ENCODE data around the gene NOP14.
"Not testable (repeated sequence)": the region's sequence is repeated elsewhere in the genome, so short reads cannot be mapped to it uniquely, and the experiment has no call there.

NOP14 gene

GRCh38 chr4:2961421-2961810, 1.8 kb downstream of the NOP14 start:
- no peak for DNase-seq

GRCh38 chr4:2960450-2960849, 2.8 kb downstream of the NOP14 start:
- DNase-seq, result not testable (repeated sequence)

- DNase-seq, result no peak
Measured at GRCh38 chr4:2958446-2958845, 4.8 kb downstream of the NOP14 start.

- DNase-seq, result not testable (repeated sequence)
Measured at GRCh38 chr4:2955186-2956044, 7.8 kb downstream of the NOP14 start.

DNA sequence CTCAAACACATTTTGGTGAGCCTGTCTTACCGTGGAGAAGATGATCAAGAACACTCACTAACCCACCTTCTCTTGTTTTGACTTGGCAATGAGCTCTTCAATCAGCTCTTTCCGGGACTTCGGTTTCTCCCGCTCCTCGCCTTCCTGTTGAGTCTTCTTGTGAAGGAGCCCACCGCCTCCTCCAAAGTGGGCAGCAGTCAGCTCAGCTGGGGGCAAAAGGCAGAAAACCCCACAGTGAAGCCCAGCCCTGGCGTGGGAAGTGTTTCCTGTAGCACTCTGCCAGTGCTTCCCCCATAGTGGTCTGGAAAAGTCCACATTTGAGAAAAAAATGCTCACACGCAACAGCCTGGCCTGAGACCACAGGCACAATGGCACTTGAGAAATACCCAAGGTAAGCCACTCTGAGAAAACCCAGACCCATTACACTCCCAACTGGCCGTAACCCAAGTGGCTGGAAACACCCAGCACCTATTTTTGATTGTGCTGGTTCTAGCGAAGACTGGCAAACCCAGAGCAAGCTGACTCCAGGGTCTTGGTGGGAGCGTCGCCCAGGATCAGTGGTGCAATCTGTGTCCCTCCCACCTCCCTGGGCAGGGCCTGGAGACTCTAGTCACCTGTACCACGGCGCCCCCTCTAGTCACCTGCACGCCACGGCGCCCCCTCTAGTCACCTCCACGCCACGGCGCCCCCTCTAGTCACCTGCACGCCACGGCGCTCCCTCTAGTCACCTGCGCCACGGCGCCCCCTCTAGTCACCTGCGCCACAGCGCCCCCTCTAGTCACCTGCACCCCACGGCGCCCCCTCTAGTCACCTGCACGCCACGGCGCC, 8.6 kb downstream of the NOP14 start:
- no peak for DNase-seq

DNA sequence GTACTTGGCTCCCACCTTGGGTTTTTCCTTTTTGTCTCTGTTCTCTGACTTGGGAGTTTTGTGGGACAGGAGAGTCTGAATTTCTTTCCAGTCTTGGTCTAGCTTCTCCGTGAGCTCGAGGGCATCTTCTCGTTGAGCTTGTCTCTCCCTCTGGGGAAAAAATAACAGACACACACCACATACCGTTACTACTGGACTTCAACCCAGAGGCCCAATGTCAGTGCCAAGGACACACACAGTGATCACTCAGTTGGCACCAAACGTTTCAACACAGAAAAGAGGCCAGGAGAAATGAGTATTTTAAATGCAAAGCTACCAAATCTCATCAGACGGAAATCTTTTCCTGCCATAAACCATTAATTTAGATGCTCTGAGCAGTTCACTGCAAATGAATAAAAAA, 9.7 kb downstream of the NOP14 start:
- no peak for DNase-seq

DNA sequence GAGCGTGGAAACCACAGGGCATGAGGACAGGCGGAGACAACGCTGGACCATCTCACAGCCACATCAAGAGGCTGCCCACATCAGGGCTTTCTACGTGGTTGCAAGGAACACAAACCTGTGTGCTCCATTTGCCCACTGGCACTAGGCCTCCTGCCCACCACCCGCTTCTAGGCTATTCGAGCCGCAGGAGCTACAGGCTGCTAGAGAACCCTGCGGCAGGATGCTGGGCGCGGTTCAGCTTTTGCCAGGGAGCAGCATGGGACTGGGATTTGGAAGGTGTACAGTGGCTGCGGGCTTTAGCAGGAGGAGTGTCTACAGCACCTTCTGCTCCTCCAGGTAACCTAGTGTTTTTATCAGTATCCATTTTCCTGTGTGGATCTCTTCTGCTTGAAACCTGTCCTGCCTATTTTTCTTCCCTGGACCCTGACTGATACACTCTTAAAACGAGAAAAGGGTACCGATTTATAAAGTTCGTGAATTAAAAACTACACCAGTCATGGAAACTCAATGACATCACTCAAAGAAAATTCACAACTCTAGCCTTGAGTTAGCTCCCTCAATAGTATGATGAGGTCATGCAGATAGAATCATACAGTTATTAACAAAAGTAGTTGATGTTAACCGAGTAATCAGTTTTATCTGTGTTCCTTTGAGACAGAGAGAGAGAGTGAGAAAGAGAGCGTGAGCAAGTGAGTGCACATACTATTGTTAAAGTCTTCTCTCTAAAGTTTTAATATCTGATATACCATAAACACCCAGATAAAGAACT, 12.8 kb downstream of the NOP14 start:
- DNase-seq, result no peak

DNA sequence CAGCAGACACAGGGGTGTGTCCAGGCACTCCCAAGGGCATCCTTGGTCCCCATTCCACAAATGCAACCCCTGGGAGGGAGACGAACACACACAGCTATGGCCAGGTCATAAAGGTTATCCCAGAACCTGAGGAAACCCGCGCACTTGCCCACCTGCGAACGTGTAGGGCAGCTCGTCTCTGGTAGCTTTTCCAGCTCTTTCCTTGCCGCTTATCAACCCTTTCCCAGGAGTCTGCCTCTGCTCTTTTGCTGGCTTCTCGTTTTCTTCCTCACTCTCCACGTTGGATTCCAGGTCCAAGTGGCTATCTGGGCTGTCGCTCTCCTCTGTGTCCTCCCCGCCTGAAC, 13.5 kb downstream of the NOP14 start:
- DNase-seq, result no peak

- no peak for DNase-seq
Measured at GRCh38 chr4:2948895-2949781, 14.1 kb downstream of the NOP14 start.

DNA sequence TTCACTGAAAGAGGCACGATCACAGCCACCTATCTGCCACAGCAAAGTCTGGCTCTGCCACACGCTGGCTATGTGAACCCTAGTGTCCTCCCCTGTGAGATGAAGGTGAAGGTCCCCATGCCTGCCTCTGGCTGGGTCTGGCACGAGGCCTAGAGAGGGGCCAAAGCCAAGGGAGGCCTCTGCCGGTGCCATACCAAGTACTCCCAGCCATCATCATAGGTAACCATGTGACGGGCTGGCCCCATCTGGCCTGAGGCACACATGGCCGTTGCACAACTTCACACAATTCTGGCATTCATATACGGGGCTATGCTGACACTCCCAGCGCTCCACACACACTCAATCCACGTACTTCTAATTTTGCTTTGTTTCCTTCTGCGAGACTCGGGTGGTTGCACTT, 15.3 kb downstream of the NOP14 start:
- DNase-seq, result no peak

DNA sequence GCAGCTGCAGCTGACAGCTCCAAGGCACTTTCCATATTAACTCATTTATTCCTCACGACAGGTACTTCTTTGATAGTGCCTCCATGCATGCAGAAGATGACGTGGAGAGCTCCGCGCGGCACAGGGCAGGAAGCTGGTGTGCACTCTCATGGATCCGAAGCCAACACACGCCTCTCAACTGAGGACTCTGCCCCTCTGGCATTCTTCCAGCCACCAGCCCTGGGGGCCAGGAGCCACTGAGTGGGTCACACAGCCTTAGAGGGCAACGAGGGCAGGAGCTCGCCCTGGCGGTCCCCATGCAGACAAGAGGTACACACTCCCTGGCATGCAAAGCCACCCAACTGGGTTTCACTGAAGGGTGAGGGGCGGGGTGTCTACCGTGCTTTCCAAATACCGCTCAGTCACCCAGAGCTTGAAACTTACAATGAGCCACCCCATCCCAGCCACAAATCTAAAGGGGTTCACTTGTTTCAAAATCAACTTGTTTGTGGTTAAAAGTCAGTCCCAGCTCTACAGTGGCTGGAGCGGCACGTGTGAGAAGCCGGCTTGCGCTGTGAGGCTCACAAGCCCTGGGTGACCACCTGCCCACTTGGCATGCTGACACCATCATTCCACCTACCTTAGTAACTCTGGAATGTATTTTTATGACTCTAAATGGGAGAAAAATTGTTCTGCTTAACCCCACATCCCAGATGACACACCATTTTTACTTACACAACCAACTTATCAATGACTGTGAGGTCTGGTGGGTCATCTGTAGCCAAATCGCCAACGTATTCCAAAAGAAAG, 16.2 kb downstream of the NOP14 start:
- no peak for DNase-seq

- not testable (repeated sequence) for DNase-seq
Measured at GRCh38 chr4:2945619-2946604, 17.3 kb downstream of the NOP14 start.

DNA sequence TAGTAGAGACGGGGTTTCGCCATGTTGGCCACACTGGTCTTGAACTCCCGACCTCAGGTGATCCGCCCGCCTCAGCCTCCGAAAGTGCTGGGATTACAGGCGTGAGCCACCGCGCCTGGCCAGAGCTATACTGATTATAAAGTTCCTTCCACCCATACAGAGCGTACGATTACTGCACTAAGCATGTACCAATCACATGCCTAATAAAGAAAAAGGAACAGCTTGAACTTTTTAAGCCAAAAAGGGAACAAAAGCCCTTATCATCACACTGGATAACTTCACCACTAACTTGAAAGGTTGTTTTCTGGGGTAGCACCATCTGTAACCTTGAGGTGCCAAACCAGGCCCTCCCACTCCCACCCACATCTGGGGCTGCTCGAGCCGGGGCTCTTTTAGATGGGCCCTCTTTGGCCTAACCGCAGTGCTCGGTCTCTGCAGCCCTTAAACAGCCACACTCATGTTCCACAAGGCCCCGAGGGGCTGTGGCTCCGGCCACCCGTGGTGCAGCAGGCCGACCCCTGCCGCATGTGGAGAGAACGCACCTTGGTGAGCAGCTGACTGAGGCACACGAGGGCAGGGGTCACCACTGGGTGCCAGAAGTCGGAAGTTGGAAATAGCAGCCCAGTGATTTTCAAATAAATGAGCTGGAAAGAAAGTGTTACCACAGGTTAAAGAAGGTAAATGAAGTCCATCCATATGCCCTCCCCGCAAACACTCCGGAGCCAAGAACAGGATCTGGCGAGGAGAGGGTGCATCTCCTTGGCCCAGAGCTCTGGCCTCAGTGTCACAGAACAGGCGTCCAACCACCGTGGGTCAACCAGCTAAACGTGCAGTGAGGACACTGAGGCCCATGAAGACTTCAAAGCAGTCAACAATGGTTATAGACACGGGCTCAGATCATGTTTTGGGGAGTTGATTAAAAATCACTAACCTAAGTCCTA, 18.4 kb downstream of the NOP14 start:
- no peak for DNase-seq

- DNase-seq, result no peak
Measured at GRCh38 chr4:2944091-2944482, 19.1 kb downstream of the NOP14 start.

- DNase-seq, result no peak
Measured at GRCh38 chr4:2943364-2944090, 19.7 kb downstream of the NOP14 start.

DNA sequence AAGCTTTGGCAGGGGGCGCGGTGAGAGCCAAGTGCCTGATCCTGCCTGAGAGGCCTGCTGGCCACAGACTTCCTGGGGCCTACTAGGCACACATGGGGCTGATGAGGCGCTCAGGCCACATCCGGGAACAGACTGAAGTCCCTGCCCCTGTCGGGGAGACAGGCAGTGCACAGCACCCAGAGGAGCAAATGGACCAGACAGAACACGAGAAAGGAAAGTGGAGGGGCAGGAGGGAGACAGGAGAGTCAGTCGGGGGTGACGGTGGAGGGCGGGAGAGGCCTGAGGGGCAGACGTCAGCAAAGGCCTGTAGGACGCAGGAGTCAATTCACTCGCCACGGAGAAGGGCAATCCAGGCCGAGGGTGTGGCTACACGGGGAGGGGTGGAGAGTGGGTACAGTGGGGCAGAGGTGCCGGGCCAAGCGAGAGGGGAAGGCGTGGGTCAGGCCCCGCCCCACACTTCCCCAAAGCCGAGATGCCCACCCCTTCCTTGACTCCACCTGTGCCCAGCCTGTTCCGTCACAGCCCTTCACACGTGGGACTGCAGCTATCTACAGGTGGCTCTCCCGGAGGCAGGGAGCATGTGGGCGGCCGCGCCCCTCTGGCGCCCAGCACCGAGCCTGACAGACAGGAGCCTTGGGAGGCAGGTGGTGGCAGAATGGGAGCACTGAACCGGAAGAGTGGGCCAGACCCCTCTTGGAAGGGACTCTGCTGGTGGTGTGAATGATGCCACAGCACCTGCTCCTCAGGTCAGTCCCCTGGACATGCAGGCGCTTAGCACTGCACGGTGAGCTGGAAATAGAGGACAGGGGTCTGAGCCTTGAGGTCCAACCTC, 20.5 kb downstream of the NOP14 start:
- no peak for DNase-seq

GRCh38 chr4:2942037-2942531, 21.1 kb downstream of the NOP14 start:
- DNase-seq, result no peak

Measured in NCI-H1105 (cell line).